SKM-1 treated with dmso at 0.1 percent for 144 hours (cell line): Measurements from ENCODE around the gene PRIM2.
"Not testable (repeated sequence)": the region's sequence is repeated elsewhere in the genome, so short reads cannot be mapped to it uniquely, and the experiment has no call there.

Experiments
- DNase-seq: peaks from one replicate; lab custom pipeline; 2025; ENCODE audit not compliant: unreplicated experiment; lab: John Stamatoyannopoulos, UW

Gene PRIM2

GRCh38 chr6:57359766-57360165, 42.3 kb downstream of the PRIM2 start:
- DNase-seq: not testable (repeated sequence)

GRCh38 chr6:57362340-57362739, 44.9 kb downstream of the PRIM2 start:
- DNase-seq: not testable (repeated sequence)

GRCh38 chr6:57365076-57365583, 47.7 kb downstream of the PRIM2 start:
- not testable (repeated sequence) for DNase-seq

GRCh38 chr6:57368965-57369731, 51.7 kb downstream of the PRIM2 start:
- DNase-seq: not testable (repeated sequence)

- not testable (repeated sequence) for DNase-seq
These were observed 54.3 kb downstream of the PRIM2 start for GRCh38 chr6:57371779-57372178.

- DNase-seq: not testable (repeated sequence)
These were observed 57.3 kb downstream of the PRIM2 start for GRCh38 chr6:57374764-57375163.

- not testable (repeated sequence) for DNase-seq
These were observed 58.7 kb downstream of the PRIM2 start for GRCh38 chr6:57376083-57376482.

GRCh38 chr6:57389038-57389592, 71.7 kb downstream of the PRIM2 start:
- not testable (repeated sequence) for DNase-seq

- not testable (repeated sequence) for DNase-seq
These were observed 73.4 kb downstream of the PRIM2 start for GRCh38 chr6:57390818-57391217.

- DNase-seq: not testable (repeated sequence)
These were observed 74.6 kb downstream of the PRIM2 start for GRCh38 chr6:57392047-57392446.

GRCh38 chr6:57419341-57419740, 101.9 kb downstream of the PRIM2 start:
- not testable (repeated sequence) for DNase-seq

GRCh38 chr6:57421503-57421902, 104.1 kb downstream of the PRIM2 start:
- no peak for DNase-seq

GRCh38 chr6:57423468-57423867, 106.0 kb downstream of the PRIM2 start:
- DNase-seq: no peak

- DNase-seq: not testable (repeated sequence)
These were observed 114.3 kb downstream of the PRIM2 start for GRCh38 chr6:57431742-57432141.

GRCh38 chr6:57432157-57432556, 114.7 kb downstream of the PRIM2 start:
- DNase-seq: no peak

GRCh38 chr6:57432919-57433684, 115.7 kb downstream of the PRIM2 start:
- no peak for DNase-seq

- DNase-seq: not testable (repeated sequence)
These were observed 116.4 kb downstream of the PRIM2 start for GRCh38 chr6:57433790-57434189.

GRCh38 chr6:57434944-57435343, 117.5 kb downstream of the PRIM2 start:
- no peak for DNase-seq

GRCh38 chr6:57435475-57436160, 118.2 kb downstream of the PRIM2 start:
- no peak for DNase-seq

- not testable (repeated sequence) for DNase-seq
These were observed 123.3 kb downstream of the PRIM2 start for GRCh38 chr6:57440735-57441134.

GRCh38 chr6:57442133-57442532, 124.7 kb downstream of the PRIM2 start:
- DNase-seq: not testable (repeated sequence)
